H1 (cell line): ENCODE measurements around the gene MKI67. TPM values are rescaled to one million over a fixed set of nuclear protein-coding genes. Genes with fewer than 3 reads are reported as not detected.

Experiments used
- ATF2 ChIP-seq: IDR thresholded peaks from 2 replicates; pipeline ENCODE4 v1.6.1; 2012; ENCODE audit warnings: low read length, inconsistent platforms
- BACH1 ChIP-seq: IDR thresholded peaks from 2 replicates; pipeline ENCODE4 v1.6.1; 2012; ENCODE audit warnings: low read length, improper control_type of control experiment
- HDAC6 ChIP-seq: IDR thresholded peaks from one replicate; pipeline ENCODE4 v1.7.1; 2012; ENCODE audit warnings: low read depth, mild to moderate bottlenecking, inconsistent platforms, low read length, moderate library complexity
- JUN ChIP-seq: IDR thresholded peaks from 2 replicates; pipeline ENCODE4 v1.6.1; 2011; ENCODE audit warnings: low read depth, mild to moderate bottlenecking, improper control_type of control experiment, low read length
- POLR2AphosphoS5 ChIP-seq: IDR thresholded peaks from 2 replicates; pipeline ENCODE4 v1.6.1; 2011; ENCODE audit warnings: low read depth, low read length
- ZNF274 ChIP-seq: IDR thresholded peaks from 2 replicates; pipeline ENCODE4 v1.7.0; 2012; ENCODE audit warnings: low read length, borderline replicate concordance; ENCODE audit errors: extremely low read depth
- polyA plus RNA-seq, 7 experiments: library from polyadenylated mRNA; depleted of rRNA in 3 of 7; stranded (reverse) in 5 of 7; unstranded in 2 of 7; fragments of >200 nt in 5 of 7; fragments of 200-250 nt in 2 of 7; gene quantifications; 1 replicate in 5 of 7; 2 replicates in 1 of 7; 4 replicates in 1 of 7; pipeline versions ENCODE4 v1.2.1 to v1.2.3, GENCODE V29; 2011 to 2013; ENCODE audit warnings: missing spikeins in 2 of 7, mixed read lengths in 2 of 7
- total RNA-seq: library from RNA; stranded (reverse); fragmentation: NEBNext Ultra II Directional; extraction: Animal tissue kit (Norgen Biotek cat#: 25700); gene quantifications from 2 replicates; pipeline ENCODE4 v1.2.1, GENCODE V29; 2021

MKI67 gene
- total and polyA plus RNA-seq, 2 of the 8 experiments (the other 6 are each of a cell fraction or from before 2014, with no cell fraction given), result 15.8 to 85.1 TPM

GRCh38 chr10:128059982-128060293, 66.3 kb downstream of the MKI67 start (continued):
- TF ChIP-seq ATF2 (no peak), BACH1 (no peak), POLR2AphosphoS5 (no peak), HDAC6 (no peak), ZNF274 (no peak), JUN (no peak)
- TF ChIP-seq, all 59 proteins: peak for 0
